NB4 (cell line): Measurements from ENCODE around the gene CHD6.

Experiments
- DNase-seq: peaks from one replicate; pipeline ENCODE4 v3.0.0; 2010; ENCODE audit warnings: low read depth
- H3K4me3 ChIP-seq: one replicate; pipeline ENCODE4 v1.5.1; 2011; ENCODE audit warnings: mild to moderate bottlenecking, low read depth, low read length, moderate library complexity
- CTCF ChIP-seq: IDR thresholded peaks from one replicate; pipeline ENCODE4 v1.5.1; 2012; ENCODE audit warnings: low read depth, low read length
- MAX ChIP-seq: IDR thresholded peaks from 2 replicates; pipeline ENCODE4 v1.6.1; 2011; ENCODE audit warnings: low read depth, low read length
- MYC ChIP-seq: IDR thresholded peaks from 2 replicates; pipeline ENCODE4 v1.6.1; 2011; ENCODE audit warnings: low read depth, low read length
- POLR2A ChIP-seq: IDR thresholded peaks from 2 replicates; pipeline ENCODE4 v1.6.1; 2011; ENCODE audit warnings: mild to moderate bottlenecking; ENCODE audit not compliant: insufficient read length; ENCODE audit errors: extremely low read depth

Gene CHD6

GRCh38 chr20:41615110-41615509 lies 3.1 kb downstream of the CHD6 start:
- no peak overlapping the region for H3K4me3 ChIP-seq
- DNase-seq, result no peak
- TF ChIP-seq MYC, result no peak

GRCh38 chr20:41613321-41613720 lies 4.9 kb downstream of the CHD6 start:
- H3K4me3 ChIP-seq, result no peak overlapping the region
- TF ChIP-seq CTCF (no peak), MAX (no peak), MYC (no peak), POLR2A (no peak)
- no peak for DNase-seq

GRCh38 chr20:41609474-41609873 lies 8.7 kb downstream of the CHD6 start:
- TF ChIP-seq CTCF, result no peak
- no peak for TF ChIP-seq MYC
- no peak for TF ChIP-seq MAX
- TF ChIP-seq POLR2A, result no peak
- no peak for DNase-seq
- no peak overlapping the region for H3K4me3 ChIP-seq

- TF ChIP-seq POLR2A (no peak), MAX (no peak)
- no peak overlapping the region for H3K4me3 ChIP-seq
- DNase-seq, result no peak
These were observed 9.6 kb downstream of the CHD6 start for GRCh38 chr20:41608606-41609005.

GRCh38 chr20:41607791-41608190 lies 10.4 kb downstream of the CHD6 start:
- no peak for DNase-seq
- TF ChIP-seq POLR2A, result no peak
- no peak for TF ChIP-seq MAX
- no peak for TF ChIP-seq CTCF
- TF ChIP-seq MYC, result no peak
- no peak overlapping the region for H3K4me3 ChIP-seq

GRCh38 chr20:41604002-41604401 lies 14.2 kb downstream of the CHD6 start:
- H3K4me3 ChIP-seq, result no peak overlapping the region
- no peak for DNase-seq
- TF ChIP-seq POLR2A (no peak), CTCF (no peak), MAX (no peak), MYC (no peak)

- no peak overlapping the region for H3K4me3 ChIP-seq
- TF ChIP-seq MAX (no peak), CTCF (no peak), POLR2A (no peak), MYC (no peak)
- no peak for DNase-seq
These were observed 16.4 kb downstream of the CHD6 start for GRCh38 chr20:41601742-41602141.
